Activated T-cell treated with anti-CD3 and anti-CD28 coated beads for 48 hours (primary cell): ENCODE measurements around the gene CDH23.
A peak's percentile ranks its signal among the peaks of the same experiment; 100 is the strongest.

Experiments used
- DNase-seq: peaks from one replicate; pipeline ENCODE4 v3.0.0-alpha.2; 2020; ENCODE audit warnings: low read depth

Gene CDH23

GRCh38 chr10:71486484-71487114, 89.9 kb downstream of the CDH23 start:
- peak; percentile 47 for DNase-seq

DNA sequence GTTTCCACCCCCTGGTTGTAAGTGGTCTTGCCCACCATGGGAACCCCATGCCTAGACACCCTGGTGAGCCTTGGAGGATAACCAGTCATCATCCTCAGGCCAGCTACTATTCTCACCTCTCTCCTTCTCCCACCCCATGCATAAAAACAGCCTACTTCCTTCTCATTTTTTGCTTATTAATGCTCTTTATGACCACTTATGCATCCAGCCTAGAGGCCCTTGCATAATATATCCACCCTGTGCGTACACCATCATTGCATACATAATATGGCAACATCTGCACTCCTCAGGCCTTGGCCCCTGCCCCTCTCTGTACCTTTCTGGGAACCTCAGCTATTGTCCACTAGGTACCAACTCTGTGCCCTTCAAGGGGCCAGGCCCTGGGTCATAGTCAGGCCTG, 91.0 kb downstream of the CDH23 start:
- no peak for DNase-seq

DNA sequence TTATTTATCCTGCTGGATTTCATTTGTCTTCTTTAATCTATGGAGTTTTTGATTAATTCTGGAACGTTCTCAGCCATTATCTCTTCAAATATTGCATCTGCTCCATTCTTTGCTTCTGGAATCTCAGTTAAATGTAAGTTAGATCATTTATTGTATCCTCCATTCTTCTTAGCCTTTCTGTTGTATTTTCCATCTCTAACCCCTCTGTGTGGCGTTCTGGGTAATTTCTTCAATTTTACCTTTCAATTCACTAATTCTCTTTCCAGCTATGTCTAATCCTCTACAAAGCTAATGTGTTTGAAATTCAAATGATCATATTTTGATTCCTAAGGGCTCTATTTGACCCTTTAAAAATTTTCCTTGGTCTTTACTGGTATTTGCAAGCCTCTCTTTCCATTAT, 92.4 kb downstream of the CDH23 start:
- no peak for DNase-seq

DNA sequence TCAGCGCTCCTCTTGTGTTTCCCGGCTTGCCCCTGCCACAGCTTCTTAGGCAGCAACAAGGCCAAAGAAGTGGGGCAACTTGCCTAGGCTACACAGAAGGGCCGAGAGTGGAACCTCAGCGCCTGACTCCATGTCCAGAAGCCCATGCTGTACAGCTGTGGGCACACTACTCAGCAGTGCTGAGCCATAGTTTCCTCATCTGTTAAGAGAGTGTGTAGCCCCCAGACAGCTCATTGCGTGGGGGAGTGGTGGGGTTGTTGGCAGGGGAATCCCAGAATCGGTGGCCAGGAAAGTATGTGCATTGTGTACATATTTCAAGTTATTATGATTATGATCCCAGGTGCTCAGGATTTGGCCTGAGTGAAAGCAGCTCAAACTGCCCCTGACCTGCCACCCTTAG, 96.2 kb downstream of the CDH23 start:
- DNase-seq = no peak

DNA sequence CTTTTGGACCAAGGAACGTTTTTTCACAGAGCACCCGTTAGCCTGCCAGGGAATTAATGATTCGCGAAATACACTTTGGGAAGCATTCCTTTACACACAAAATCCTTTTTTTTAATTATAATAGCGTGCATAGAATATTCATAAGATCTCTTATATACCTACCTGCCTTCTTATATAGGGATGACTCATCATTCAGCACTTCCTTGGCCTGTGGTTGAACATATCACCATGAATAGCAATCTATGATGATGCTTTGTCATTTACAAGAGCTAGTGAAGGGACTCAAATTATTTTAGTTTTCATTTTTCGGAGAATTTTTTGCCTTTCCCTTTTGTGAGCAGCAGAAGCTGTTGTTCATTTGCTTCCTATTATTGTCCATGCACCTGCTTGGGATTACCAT, 97.0 kb downstream of the CDH23 start:
- DNase-seq = no peak

DNA sequence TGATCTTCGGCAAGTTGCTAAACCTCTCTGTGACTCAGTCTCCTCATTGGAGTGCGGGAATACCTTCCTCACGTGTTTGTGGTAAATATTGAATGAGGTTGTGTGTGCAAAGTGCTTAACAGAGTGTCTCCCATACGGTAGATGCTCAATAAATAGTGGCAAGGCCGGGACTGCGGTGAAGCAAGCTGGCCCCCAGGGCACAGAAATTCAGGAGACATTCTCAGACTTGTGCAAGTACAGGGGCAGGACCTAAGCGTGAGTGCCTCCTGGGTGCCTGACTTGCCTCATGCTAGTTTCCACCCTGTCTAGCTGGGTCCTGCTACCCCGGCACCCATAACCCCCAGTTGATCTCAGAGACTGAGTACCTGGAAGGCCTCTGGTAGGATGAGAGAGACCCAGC, 97.8 kb downstream of the CDH23 start:
- DNase-seq = no peak

DNA sequence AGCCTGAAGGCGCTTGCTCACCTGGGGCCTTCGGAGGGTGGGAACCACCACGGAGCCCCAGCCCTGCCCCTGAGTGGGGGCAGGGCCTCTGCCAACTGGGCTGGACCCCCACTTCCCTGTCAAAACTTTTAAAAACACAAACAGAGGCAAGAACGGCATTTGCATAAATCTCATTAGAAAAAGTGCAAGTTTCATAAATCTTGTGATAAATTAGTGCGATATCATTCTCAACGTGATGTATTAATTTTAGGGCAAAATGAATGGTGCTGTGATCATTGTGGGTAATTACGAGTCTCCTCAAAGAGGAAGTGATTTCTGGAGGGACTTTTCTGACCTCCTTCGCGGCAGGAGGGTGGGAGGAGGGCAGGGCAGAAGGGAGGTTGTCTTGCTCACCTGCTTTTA, 98.3 kb downstream of the CDH23 start:
- no peak for DNase-seq

DNA sequence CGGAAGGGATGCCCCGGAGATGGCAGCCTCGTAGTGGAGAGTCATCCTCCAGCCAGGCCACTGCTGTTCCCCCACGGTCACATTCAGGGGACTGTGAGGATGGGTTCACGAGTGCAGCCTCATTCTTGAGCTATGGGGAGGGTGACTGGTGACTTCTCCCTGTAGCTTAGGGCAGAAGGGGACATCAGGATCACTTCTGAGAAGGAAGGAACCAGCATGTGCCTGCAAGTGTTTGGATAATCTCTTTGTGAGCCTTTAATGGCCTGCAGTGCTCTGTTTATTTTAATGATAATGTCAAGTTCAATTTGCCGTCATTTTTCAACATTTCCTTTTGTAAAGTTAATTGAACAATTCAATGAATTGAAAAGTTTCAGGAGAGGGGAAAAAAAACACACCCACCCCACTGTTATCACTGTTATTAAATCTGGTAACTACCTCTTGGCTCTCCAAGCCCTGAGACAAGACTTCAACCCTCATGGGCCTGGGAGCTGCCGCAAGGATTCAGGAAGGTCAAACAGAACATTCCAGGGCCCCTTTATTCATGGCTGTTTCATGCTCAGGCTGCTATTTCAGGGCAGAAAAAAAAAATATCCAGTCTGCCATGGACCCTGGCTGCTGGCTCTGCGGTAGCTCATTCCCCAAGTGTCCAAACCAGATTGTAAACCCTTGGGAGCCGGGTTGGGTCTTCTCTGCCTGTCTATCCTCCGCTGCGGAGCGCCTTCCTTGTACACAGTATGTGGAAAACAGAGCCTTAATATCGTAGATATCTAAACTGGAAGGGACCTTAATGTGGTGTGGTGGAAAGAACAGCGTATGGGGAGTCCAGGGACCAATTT, 100.4 kb downstream of the CDH23 start:
- DNase-seq = no peak

DNA sequence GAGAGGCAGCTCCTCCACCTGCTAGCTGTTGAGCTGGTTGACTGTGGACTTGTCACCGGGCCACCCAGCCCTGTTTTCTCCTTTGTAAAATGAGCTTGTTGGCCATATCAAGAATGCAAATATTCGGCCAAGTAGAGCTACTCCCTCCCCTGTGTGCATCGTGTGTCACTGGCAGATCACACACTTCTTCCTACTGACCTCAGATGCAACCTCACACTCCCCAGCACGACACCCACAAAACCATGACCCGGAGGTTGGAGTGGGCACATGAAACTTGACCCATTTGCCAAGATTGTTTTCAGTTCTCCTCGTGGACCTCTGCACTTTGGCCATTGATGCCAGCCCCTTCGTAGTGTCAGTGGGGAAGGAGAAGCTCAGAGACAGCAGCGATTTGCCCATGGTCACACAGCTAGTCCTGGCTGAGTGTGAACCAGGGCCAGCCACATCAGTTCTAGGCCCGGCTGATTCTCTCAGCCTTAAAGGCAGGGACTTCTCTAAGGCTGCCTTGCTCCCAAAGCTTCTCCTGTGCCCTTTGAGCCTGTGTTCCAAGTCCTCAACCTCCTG, 101.1 kb downstream of the CDH23 start:
- no peak for DNase-seq

DNA sequence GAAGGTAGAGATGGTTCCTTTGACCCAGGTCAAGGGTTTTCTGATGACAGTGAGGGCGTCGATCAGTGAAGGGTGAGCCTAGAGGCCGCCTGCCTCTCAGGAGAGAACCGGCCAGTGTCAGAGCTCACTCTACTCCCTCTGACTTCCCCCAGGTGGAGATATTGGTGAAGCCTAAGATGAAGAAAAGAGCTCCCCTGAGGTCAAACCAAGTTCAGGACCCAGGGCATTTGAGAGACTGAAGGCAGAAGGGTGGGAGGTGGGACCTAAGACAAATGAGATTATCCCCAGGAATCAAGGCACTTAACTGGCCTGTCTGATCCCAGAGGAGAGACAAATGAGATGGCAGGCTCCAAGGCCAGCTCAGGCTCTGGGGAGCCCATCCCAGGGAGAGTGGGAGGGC, 104.7 kb downstream of the CDH23 start:
- no peak for DNase-seq

DNA sequence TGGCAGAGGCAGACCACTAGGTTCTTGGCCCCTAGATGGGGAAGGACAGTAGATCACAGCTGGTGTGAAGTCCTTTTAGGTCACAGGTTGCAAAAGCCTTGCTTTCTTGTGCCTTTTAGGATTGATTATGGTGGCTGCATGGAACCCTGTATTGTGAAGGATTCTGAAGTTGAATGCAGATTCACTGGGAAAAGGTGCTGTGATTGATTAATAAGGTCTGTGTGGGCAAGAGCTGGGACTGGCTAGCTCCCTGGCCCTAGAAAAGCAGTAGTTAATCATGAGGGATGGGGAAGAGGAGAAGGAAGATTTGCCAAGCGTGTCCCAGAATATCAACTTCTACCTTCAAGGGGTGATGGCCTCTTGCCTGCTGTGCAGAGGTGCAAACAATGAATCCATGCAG, 105.5 kb downstream of the CDH23 start:
- DNase-seq = no peak

DNA sequence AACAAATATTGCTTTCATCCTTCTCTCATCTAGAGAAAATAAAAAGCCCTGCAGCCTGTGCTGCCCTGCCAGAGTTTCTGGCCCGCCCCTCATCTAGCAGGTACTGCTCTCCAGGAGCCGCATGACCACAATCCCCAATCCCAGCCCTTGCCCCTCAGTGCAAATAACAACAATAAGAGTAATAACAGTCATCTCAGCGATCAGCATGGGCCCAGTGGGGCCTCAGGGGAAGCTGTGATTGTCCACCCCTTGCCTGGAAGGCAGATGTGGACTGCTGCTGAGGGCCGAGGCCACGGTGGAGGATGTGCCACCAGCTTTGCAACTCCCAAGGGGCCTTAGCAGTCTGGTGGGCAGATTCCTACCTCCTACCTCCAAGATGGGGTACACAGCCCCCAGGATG, 106.1 kb downstream of the CDH23 start:
- DNase-seq = no peak

DNA sequence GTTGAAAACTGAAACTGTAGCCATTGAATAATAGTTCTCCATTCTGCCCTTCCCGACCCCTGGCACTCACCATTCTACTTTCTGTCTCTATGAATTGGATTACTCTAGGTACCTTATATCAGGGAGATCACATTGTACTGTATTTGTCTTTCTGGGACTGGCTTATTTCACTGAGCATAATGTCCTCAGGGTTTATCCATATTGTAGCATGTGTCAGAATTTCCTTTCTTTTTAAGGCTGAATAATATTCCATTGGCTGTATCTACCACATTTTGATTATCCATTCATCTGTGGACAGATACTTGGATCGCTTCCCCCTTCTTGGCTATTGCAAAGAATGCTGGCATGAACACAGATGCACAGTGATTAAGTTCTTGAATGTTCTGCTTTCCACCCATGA, 107.4 kb downstream of the CDH23 start:
- no peak for DNase-seq

DNA sequence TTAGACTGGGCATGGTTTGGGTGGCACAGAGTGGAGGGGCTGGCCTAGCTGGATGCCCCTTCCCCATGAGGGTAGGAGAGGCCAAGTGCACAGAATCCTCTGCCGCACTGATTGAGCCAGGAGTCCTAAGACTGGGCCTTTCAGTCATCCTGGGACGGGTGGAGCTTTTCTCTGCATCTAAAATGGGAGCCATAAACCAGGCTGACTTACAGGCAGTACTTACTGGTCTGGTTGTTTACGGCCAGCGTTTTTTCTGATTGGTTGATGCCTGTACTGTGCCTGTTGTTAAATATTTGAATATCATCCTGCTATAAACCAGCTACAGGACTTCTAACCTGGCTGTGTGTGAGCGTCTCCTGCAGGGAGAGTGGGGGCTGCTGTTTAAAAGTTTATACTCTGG, 107.8 kb downstream of the CDH23 start:
- DNase-seq = no peak

- DNase-seq = no peak
Measured at GRCh38 chr10:71505862-71506261, 109.1 kb downstream of the CDH23 start.

DNA sequence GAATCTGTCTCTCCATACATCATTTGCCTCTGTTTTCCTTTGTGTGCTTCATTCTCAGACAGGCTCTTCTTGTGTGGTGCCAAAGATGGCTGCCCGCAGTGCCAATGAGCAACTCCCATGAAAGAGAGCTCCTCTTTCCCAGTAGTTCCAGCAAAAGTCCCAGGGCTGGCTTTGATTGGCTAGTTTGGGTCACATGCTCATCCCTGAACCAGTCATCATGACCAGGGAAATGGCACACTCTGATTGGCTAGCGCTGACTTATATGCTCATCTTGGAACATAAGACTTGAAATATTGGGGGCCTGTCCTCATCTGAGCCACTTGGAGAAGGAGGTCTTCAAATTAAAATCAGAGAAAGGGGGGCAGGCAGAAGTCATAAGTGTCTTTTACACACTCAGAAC, 112.7 kb downstream of the CDH23 start:
- DNase-seq = no peak

- no peak for DNase-seq
Measured at GRCh38 chr10:71511206-71511605, 114.5 kb downstream of the CDH23 start.

DNA sequence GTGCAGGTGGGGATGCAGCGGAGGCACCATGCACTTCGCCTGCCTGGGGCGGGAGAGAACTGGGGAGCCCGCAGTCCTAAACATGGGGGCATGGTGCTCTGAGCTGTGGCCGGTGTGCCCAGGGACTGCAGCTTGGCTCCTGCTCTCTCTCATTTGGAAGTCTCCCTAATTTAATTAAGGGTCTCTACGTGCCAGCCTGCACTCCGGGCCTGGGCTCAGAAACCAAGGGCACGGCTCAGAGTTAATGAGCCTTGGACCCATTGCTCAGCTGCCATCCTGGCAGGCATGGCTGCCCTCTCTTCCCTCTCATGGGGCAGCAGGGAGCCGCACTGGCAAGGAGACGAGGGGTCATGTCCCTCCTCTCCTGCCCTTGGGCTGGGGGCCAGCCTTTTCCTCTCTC, 115.6 kb downstream of the CDH23 start:
- no peak for DNase-seq

DNA sequence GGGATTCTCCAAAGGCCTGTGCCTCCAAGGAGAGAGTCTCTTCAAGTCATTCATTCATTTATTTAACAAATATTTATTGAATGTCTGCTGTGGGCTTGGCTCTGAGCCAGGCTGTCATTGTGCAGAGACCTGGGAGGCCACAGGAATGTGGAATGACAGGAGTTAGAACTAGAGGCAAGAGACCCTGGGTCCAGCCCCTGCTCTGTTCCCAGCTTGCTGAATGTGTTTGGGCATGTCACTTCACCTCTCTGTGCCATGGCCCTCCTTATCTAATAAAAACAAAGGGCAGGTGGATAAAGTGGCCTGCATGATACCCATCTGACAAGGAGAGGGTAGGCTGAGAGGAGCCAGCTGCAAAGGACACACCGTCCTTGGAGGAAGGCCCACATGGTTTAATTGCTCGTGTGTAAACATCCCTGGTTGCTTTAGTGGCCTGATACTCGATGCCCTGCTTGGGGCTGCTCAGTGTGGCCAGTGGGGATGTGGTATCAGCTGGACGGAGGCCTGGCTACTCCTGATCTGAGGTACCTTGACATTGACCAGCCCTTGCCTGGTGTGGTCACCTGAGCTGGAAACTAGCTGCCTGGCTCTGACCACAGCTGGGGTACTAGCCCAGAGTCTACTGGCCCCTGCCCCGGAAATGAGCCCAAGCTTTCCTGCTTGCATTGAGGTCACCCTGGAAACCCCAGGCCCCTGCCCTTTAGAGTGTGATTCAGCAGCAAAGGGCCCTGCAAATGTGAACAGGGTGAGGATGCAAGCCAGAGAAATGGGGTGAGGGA, 116.2 kb downstream of the CDH23 start:
- DNase-seq = no peak

DNA sequence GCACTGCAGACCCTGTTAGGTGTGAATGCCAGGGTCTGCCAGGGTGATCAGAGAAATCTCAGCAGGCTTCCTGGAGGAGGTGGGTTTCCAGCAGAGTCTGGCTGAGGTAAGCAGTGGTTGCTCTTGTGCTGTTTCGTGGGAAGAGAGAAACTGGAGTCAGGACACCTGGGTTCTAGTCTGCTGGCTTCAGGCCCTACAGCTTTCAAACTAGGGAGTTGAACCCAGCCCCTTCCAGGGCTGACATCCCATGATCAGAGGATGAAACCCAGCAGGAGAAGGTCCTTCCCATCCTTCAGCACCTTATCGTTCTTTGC, 116.8 kb downstream of the CDH23 start:
- DNase-seq = no peak

GRCh38 chr10:71513936-71514335, 117.2 kb downstream of the CDH23 start:
- DNase-seq = no peak

- DNase-seq = no peak
Measured at GRCh38 chr10:71515531-71516172, 118.9 kb downstream of the CDH23 start.
